Measurements from ENCODE around the gene LPIN3. TPM values are rescaled to one million over a fixed set of nuclear protein-coding genes. Genes with fewer than 3 reads are reported as not detected.
A peak's percentile ranks its signal among the peaks of the same experiment; 100 is the strongest.

The LPIN3 gene
- polyA plus RNA-seq, 3 donors = 0.01 TPM; not detected in 2

- H4K20me1 ChIP-seq (ENCODE audit: insufficient read depth, low read length) = no peaks in the 10 kb centered on the region
- H3K9ac ChIP-seq (ENCODE audit: insufficient read depth, low read length, poor library complexity, severe bottlenecking) = no peak overlapping the region
- no peaks in the 10 kb centered on the region for H3K9me3 ChIP-seq (replicated peaks in 1 of 2; ENCODE audit: control insufficient read depth in 1 of 2, insufficient read depth in 1 of 2, low read length in 2 of 2)
- 57% methylated on average over 1 of the region's 1 CpG for WGBS (ENCODE audit: insufficient coverage)
- no peak overlapping the region for H3K27ac ChIP-seq (ENCODE audit: low read depth in 1 of 2, low read length in 2 of 2)
- no peak overlapping the region for H3K4me3 Mint-ChIP-seq
- H3K4me1 ChIP-seq (ENCODE audit: control insufficient read depth in 1 of 2, insufficient read depth in 2 of 2, low read length in 2 of 2) = peaks cover 14 to 18% of the 10 kb centered on the region in 2 donors
- peaks cover 0 to 5% of the 10 kb centered on the region in 2 donors for H3K36me3 Mint-ChIP-seq
- H3K36me3 ChIP-seq (replicated peaks in 1 of 2; ENCODE audit: control insufficient read depth in 1 of 2, insufficient read depth in 2 of 2, low read length in 2 of 2) = no peaks in the 10 kb centered on the region
- no peak overlapping the region for H3K27ac Mint-ChIP-seq
- H2AFZ ChIP-seq (ENCODE audit: insufficient read depth, low read depth, low read length, poor library complexity, severe bottlenecking) = peak overlapping the region; percentile 43
- DNase-seq = no peak
- TF ChIP-seq CTCF (IDR thresholded peaks at IDR 0.05) = no peak
- no peak overlapping the region for H3K4me2 ChIP-seq (replicated peaks; ENCODE audit: extremely low read depth, low read length, poor library complexity, severe bottlenecking)
- peaks cover 17% of the 10 kb centered on the region for H3K4me1 Mint-ChIP-seq
- H3K27me3 ChIP-seq (ENCODE audit: control insufficient read depth in 2 of 2, insufficient read depth in 2 of 2, low read length in 2 of 2) = no peaks in the 10 kb centered on the region
- no peaks in the 10 kb centered on the region for H3K79me2 ChIP-seq (ENCODE audit: insufficient read depth, low read length)
- no peak overlapping the region for H3K4me3 ChIP-seq (replicated peaks in 1 of 3; ENCODE audit: low read depth in 2 of 3, low read length in 3 of 3)
- peaks cover 0 to 1% (median 1%) of the 10 kb centered on the region in 3 donors for H3K27me3 Mint-ChIP-seq (ENCODE audit: low read depth in 3 of 3)
- intact Hi-C loops (cut with micrococcal nuclease) = no loop called here
- peaks cover 0 to 2% (median 0%) of the 10 kb centered on the region in 7 donors for H3K9me3 Mint-ChIP-seq
Measured at GRCh38 chr20:41304002-41304401, 36.6 kb upstream of the LPIN3 start.

GRCh38 chr20:41304424-41305079 lies 36.1 kb upstream of the LPIN3 start:
- no peak for TF ChIP-seq CTCF (IDR thresholded peaks at IDR 0.05)
- intact Hi-C loops (cut with micrococcal nuclease) = no loop called here
- peaks cover 0 to 5% of the 10 kb centered on the region in 2 donors for H3K36me3 Mint-ChIP-seq
- Histone ChIP-seq H3K36me3 (replicated peaks in 1 of 2; ENCODE audit: control insufficient read depth in 1 of 2, insufficient read depth in 2 of 2, low read length in 2 of 2) (no peaks in the 10 kb centered on the region), H3K4me1 (ENCODE audit: control insufficient read depth in 1 of 2, insufficient read depth in 2 of 2, low read length in 2 of 2) (peaks cover 18 to 23% of the 10 kb centered on the region in 2 donors), H3K27ac (ENCODE audit: low read depth in 1 of 2, low read length in 2 of 2) (no peak overlapping the region), H2AFZ (ENCODE audit: insufficient read depth, low read depth, low read length, poor library complexity, severe bottlenecking) (peak overlapping the region; percentile 43), H4K20me1 (ENCODE audit: insufficient read depth, low read length) (no peaks in the 10 kb centered on the region), H3K27me3 (ENCODE audit: control insufficient read depth in 2 of 2, insufficient read depth in 2 of 2, low read length in 2 of 2) (no peaks in the 10 kb centered on the region), H3K4me3 (replicated peaks in 1 of 3; ENCODE audit: low read depth in 2 of 3, low read length in 3 of 3) (no peak overlapping the region), H3K4me2 (replicated peaks; ENCODE audit: extremely low read depth, low read length, poor library complexity, severe bottlenecking) (no peak overlapping the region), H3K9me3 (replicated peaks in 1 of 2; ENCODE audit: control insufficient read depth in 1 of 2, insufficient read depth in 1 of 2, low read length in 2 of 2) (no peaks in the 10 kb centered on the region), H3K79me2 (ENCODE audit: insufficient read depth, low read length) (no peaks in the 10 kb centered on the region), H3K9ac (ENCODE audit: insufficient read depth, low read length, poor library complexity, severe bottlenecking) (no peak overlapping the region)
- no peak overlapping the region for H3K4me3 Mint-ChIP-seq
- no peak overlapping the region for H3K27ac Mint-ChIP-seq
- H3K27me3 Mint-ChIP-seq (ENCODE audit: low read depth in 3 of 3) = peaks cover 0 to 1% (median 1%) of the 10 kb centered on the region in 3 donors
- H3K4me1 Mint-ChIP-seq = peaks cover 21% of the 10 kb centered on the region
- no peak for DNase-seq
- peaks cover 0 to 2% (median 0%) of the 10 kb centered on the region in 7 donors for H3K9me3 Mint-ChIP-seq
- WGBS (ENCODE audit: insufficient coverage) = no CpG with 5 or more reads among the region's 3 CpGs
